Epithelial cell of esophagus (primary cell): Measurements from ENCODE around the gene GNG12.
"Not testable (repeated sequence)": the region's sequence is repeated elsewhere in the genome, so short reads cannot be mapped to it uniquely, and the experiment has no call there.

Source experiments
- DNase-seq: peaks from one replicate; pipeline ENCODE4 v3.0.0; 2010; ENCODE audit warnings: low read depth
- H3K4me3 ChIP-seq: 2 replicates; pipeline ENCODE4 v1.5.1; 2011; ENCODE audit warnings: mild to moderate bottlenecking, low read length, control low read depth
- TF ChIP-seq, protein P1 (sequence below): IDR thresholded peaks from 2 replicates; pipeline ENCODE4 v1.5.1; 2011; ENCODE audit warnings: low read depth, mild to moderate bottlenecking, low read length, control low read depth, inconsistent platforms; ENCODE audit not compliant: insufficient read depth; ENCODE audit errors: missing control alignments

GNG12 gene

DNA sequence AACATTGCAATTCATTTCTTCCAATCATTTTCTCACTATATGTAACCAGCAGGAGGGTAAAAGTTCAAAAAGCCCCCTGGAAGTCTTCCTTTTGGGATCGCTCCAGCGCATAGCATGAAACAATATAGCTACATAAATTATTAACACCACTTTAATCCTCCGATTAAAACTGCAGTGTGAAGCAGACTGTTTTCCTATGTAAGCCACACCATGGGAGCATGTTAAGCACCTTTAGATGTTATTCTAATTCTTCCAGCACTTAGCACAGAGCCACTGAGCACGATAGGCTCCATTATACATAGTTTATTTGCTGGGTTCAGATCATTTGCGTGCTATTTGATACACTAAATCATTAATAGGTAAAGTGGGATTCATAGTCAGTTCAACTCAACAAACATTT, 166.6 kb downstream of the GNG12 start:
- DNase-seq: no peak
- no peak overlapping the region for H3K4me3 ChIP-seq
- TF ChIP-seq, protein P1, sequence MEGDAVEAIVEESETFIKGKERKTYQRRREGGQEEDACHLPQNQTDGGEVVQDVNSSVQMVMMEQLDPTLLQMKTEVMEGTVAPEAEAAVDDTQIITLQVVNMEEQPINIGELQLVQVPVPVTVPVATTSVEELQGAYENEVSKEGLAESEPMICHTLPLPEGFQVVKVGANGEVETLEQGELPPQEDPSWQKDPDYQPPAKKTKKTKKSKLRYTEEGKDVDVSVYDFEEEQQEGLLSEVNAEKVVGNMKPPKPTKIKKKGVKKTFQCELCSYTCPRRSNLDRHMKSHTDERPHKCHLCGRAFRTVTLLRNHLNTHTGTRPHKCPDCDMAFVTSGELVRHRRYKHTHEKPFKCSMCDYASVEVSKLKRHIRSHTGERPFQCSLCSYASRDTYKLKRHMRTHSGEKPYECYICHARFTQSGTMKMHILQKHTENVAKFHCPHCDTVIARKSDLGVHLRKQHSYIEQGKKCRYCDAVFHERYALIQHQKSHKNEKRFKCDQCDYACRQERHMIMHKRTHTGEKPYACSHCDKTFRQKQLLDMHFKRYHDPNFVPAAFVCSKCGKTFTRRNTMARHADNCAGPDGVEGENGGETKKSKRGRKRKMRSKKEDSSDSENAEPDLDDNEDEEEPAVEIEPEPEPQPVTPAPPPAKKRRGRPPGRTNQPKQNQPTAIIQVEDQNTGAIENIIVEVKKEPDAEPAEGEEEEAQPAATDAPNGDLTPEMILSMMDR: no peak

DNA sequence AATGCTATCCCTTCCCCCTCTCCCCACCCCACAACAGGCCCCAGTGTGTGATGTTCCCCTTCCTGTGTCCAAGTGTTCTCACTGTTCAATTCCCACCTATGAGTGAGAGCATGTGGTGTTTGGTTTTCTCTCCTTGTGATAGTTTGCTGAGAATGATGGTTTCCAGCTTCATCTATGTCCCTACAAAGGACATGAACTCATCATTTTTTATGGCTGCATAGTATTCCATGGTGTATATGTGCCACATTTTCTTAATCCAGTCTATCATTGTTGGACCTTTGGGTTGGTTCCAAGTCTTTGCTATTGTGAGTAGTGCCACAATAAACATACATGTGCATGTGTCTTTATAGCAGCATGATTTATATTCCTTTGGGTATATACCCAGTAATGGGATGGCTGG, 168.0 kb downstream of the GNG12 start:
- H3K4me3 ChIP-seq, DNase-seq: not testable (repeated sequence)

DNA sequence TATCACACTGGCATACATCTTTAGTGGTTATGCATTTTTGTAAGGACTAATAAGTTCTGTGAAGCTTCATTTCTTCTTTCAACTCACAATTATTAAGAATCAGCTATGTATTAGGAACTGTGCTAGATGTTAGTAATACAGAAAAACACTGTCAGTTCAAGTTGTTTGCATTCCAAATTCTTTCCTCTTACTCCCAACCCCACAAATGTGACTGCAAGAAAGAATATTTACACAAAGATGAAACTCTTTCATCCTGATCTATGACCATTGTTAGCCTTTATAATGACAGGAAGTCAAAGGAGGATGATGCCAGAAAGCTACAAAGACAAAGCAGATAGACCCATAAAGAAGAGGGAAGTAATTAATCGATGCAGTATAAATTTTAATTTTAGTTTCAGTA, 169.2 kb downstream of the GNG12 start:
- TF ChIP-seq, protein P1: no peak
- DNase-seq: no peak
- H3K4me3 ChIP-seq: no peak overlapping the region

DNA sequence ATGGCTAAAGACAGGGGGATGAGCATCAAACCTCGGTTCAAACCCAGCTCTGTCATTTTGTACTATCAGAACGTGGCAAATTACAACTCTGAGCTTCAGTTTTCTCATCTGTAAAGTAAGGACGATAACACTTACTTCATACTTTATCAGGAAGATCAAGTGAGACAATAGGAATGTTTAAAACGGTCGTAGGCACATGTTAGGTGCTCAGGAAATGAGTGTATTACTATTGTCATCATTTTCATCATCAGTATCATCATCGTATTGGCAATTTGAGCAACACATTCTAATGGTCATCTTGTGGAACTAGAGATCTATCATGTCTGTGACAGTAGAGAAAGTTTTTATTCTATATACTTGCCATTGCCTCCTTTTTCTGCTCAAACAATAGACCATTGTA, 170.4 kb downstream of the GNG12 start:
- DNase-seq: no peak
- H3K4me3 ChIP-seq: no peak overlapping the region
- TF ChIP-seq, protein P1: no peak

DNA sequence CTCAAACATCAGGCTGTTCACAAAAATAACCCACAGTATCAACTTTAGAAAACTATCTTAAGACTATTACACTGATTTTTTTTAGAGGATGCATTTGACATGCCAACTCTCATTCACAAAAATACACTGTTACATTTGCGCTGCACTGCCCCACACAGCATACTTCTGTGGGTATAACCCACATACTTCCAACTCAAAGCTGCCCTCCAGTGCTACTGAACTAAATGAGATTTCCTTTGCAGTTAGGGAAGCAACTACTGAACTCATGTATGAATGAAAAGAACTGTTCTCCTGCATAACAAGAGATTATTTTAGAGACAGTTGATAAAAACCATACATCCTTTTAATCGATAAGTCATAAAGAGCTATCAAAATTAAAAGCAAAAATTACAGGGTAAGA, 174.0 kb downstream of the GNG12 start:
- DNase-seq: no peak
- TF ChIP-seq, protein P1: no peak
- no peak overlapping the region for H3K4me3 ChIP-seq

DNA sequence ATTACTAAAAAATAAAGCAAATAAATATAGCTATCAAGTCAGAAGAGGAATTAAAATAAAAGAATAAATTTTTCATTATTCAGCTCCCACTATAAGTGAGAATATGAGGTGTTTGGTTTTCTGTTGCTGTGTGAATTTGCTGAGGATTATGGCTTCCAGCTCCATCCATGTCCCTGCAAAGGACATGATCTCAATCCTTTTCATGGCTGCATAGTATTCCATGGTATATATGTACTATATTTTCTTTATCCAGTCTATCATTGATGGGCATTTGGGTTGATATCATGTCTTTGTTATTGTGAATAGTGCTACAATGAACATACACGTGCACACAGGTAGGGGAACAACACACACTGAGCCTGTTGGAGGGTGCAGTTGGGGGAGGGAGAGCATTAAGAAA, 176.1 kb downstream of the GNG12 start:
- not testable (repeated sequence) for H3K4me3 ChIP-seq, DNase-seq

DNA sequence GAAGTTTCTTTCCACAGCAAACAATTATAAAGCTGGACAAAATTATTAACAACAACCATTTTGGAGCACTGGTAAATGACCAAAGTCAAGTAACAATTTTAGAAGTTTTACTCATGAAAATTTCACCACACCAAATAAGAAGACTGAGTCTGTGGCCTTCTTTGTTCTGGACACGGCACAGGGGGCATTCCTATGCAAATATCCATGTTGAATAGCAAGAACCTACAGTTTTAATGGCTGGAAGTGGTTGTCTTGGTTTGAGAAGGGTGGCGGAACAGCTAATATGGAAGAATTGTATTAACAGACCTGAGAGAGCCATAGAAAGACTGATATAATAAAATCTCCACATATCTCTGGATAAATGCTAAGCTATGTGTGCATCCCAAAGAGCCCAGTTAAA, 177.7 kb downstream of the GNG12 start:
- TF ChIP-seq, protein P1: no peak
- DNase-seq: no peak
- no peak overlapping the region for H3K4me3 ChIP-seq

DNA sequence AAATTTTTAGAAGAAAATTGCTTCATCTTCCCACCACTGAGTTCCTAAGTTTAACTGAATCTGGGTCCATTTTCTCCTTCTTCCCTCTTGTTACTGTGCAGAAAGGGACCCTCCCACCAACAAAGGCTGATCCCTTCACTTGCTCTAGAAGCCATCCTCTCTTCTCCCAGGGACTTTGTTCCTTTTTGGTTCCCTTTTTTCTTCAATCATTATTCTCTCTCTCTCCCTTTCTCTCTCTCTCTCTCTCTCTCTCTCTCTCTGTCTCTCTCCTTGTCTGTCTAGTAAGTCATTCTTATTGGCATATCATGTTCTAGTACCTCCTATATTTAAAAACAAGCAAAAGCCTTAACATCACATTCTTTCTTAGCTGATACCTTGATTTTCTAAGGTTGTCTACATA, 180.0 kb downstream of the GNG12 start:
- no peak overlapping the region for H3K4me3 ChIP-seq
- DNase-seq: no peak
- TF ChIP-seq, protein P1: no peak
